ENCODE measurements around the gene LUC7L2. TPM values are rescaled to one million over a fixed set of nuclear protein-coding genes. Genes with fewer than 3 reads are reported as not detected.

Gene LUC7L2
- total and polyA plus RNA-seq, 9 of the 15 experiments (the other 6 are each of a cell fraction or from before 2014, with no cell fraction given) = 56.1 to 207 (median 141) TPM

- BruUV-seq (replicated peaks) = no TSS peak
- 0 out of 2 replicates have a peak, but pooled peaks have one; percentile 14 for TF ChIP-seq CXXC5 (CRISPR knock-in tag; IDR thresholded peaks at IDR 0.05)
- peak; percentile 15; the same call in 1 of the 2 replicates for TF ChIP-seq CEBPG (CRISPR knock-in tag; IDR thresholded peaks at IDR 0.05)
- peak in 1 of 2 experiments; percentile 70; a peak in 2 of 4 replicates for TF ChIP-seq CEBPG (tag; conservative IDR thresholded peaks at IDR 0.05 in 1 of 2, IDR thresholded peaks at IDR 0.05 in 1 of 2)
- no peak for TF ChIP-seq EGR1 (conservative IDR thresholded peaks at IDR 0.05)
- no peaks in the 10 kb centered on the region for H3K9me1 ChIP-seq (ENCODE audit: control insufficient read depth, insufficient read depth, low read length)
- H3K9me3 ChIP-seq (replicated peaks; ENCODE audit: control insufficient read depth, insufficient read depth, low read depth, low read length) = no peaks in the 10 kb centered on the region
- H3K4me1 ChIP-seq (replicated peaks in 1 of 2; ENCODE audit: control insufficient read depth in 2 of 2, insufficient read depth in 2 of 2, low read length in 2 of 2) = peaks cover 0 to 4% of the 10 kb centered on the region in 2 experiments; a peak in 2 of 5 replicates
- no peak overlapping the region for H3K9ac ChIP-seq (ENCODE audit: insufficient read depth in 1 of 2, low read depth in 2 of 2, low read length in 2 of 2)
- ChIA-PET POLR2A (interaction anchor here (0.9 to 1.2 kb wide), 2 partner anchors 11 to 30 kb away, joined by 3 to 5 read pairs; partner anchors contain the start of gene LUC7L2), CTCF (ENCODE audit: low intra/inter-chr PET ratio) (no interaction called here)
- no peak overlapping the region for H3K4me3 ChIP-seq
- H3K36me3 ChIP-seq (ENCODE audit: control insufficient read depth, insufficient read depth, low read length) = peaks cover 81% of the 10 kb centered on the region
- WGBS (ENCODE audit: insufficient coverage, low coverage, missing lambda C conversion rate) = 85% methylated on average over 3 of the region's 3 CpGs
- FAIRE-seq (no peak), ATAC-seq (no peak), DNase-seq (ENCODE audit: extremely low read depth in 1 of 4, low spot score in 3 of 4) (no peak)
- H3K27ac ChIP-seq (ENCODE audit: extremely low read depth, low read depth, low read length) = no peak overlapping the region
- intact Hi-C loops (cut with micrococcal nuclease) (no loop called here), in situ Hi-C loops (cut with MboI) (no loop called here)
- H3K4me2 ChIP-seq (ENCODE audit: insufficient read depth, low read length) = no peak overlapping the region
- H3K27me3 ChIP-seq (ENCODE audit: control insufficient read depth in 2 of 2, insufficient read depth in 2 of 2, low read length in 2 of 2) = no peaks in the 10 kb centered on the region
- H4K20me1 ChIP-seq (replicated peaks; ENCODE audit: control insufficient read depth, insufficient read depth, low read length) = no peaks in the 10 kb centered on the region
- peaks cover 83% of the 10 kb centered on the region for H3K79me2 ChIP-seq (ENCODE audit: control insufficient read depth, insufficient read depth, low read length)
- H2AFZ ChIP-seq (ENCODE audit: low read depth, low read length) = no peak overlapping the region
Measured at GRCh38 chr7:139389091-139389490, 29.4 kb downstream of the LUC7L2 start.

DNA sequence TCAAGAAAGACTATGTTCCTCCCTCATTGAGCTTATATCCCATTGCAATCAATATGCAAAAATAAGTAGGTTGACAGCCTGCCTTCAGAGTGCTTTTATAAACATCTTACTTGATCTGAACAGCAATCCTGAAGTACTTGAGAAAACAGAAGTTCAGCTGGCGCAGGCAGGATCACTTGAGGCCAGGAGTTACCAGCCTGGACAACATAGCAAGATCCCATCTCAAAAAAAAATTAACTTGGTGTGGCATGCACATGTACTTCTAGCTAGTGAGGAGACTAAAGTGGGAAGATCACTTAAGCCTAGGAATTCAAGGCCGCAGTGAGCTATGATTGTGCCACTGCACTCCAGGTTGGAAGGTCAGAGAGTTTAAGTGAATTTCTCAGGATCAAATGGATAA, 30.1 kb downstream of the LUC7L2 start:
- H4K20me1 ChIP-seq (replicated peaks; ENCODE audit: control insufficient read depth, insufficient read depth, low read length) = no peaks in the 10 kb centered on the region
- H3K36me3 ChIP-seq (ENCODE audit: control insufficient read depth, insufficient read depth, low read length) = peaks cover 81% of the 10 kb centered on the region
- ATAC-seq = no peak
- no peak overlapping the region for H3K4me3 ChIP-seq
- peaks cover 0 to 4% of the 10 kb centered on the region in 2 experiments; a peak in 2 of 5 replicates for H3K4me1 ChIP-seq (replicated peaks in 1 of 2; ENCODE audit: control insufficient read depth in 2 of 2, insufficient read depth in 2 of 2, low read length in 2 of 2)
- H3K79me2 ChIP-seq (ENCODE audit: control insufficient read depth, insufficient read depth, low read length) = peaks cover 83% of the 10 kb centered on the region
- no peaks in the 10 kb centered on the region for H3K27me3 ChIP-seq (ENCODE audit: control insufficient read depth in 2 of 2, insufficient read depth in 2 of 2, low read length in 2 of 2)
- in situ Hi-C loops (cut with MboI) = no loop called here
- no peak for FAIRE-seq
- no peaks in the 10 kb centered on the region for H3K9me1 ChIP-seq (ENCODE audit: control insufficient read depth, insufficient read depth, low read length)
- H3K9ac ChIP-seq (ENCODE audit: insufficient read depth in 1 of 2, low read depth in 2 of 2, low read length in 2 of 2) = no peak overlapping the region
- TF ChIP-seq, protein P1, sequence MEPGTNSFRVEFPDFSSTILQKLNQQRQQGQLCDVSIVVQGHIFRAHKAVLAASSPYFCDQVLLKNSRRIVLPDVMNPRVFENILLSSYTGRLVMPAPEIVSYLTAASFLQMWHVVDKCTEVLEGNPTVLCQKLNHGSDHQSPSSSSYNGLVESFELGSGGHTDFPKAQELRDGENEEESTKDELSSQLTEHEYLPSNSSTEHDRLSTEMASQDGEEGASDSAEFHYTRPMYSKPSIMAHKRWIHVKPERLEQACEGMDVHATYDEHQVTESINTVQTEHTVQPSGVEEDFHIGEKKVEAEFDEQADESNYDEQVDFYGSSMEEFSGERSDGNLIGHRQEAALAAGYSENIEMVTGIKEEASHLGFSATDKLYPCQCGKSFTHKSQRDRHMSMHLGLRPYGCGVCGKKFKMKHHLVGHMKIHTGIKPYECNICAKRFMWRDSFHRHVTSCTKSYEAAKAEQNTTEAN (CRISPR knock-in tag; IDR thresholded peaks at IDR 0.05) = no peak
- TF ChIP-seq RBM22 (IDR thresholded peaks at IDR 0.05; ENCODE audit: low read depth, low read length, poor library complexity, severe bottlenecking) (no peak), ZNF121 (CRISPR knock-in tag; conservative IDR thresholded peaks at IDR 0.05) (peak; percentile 98), RAD51 (IDR thresholded peaks at IDR 0.05; ENCODE audit: borderline replicate concordance, low read depth) (no peak), POLR2G (IDR thresholded peaks at IDR 0.05; ENCODE audit: low read depth, low read length) (no peak), RBM25 (IDR thresholded peaks at IDR 0.05; ENCODE audit: low read depth, low read length, severe bottlenecking) (peak; percentile 62), RBM14 (IDR thresholded peaks at IDR 0.05; ENCODE audit: borderline replicate concordance, insufficient read depth, low read depth, low read length) (no peak)
- TF ChIP-seq, protein P2, sequence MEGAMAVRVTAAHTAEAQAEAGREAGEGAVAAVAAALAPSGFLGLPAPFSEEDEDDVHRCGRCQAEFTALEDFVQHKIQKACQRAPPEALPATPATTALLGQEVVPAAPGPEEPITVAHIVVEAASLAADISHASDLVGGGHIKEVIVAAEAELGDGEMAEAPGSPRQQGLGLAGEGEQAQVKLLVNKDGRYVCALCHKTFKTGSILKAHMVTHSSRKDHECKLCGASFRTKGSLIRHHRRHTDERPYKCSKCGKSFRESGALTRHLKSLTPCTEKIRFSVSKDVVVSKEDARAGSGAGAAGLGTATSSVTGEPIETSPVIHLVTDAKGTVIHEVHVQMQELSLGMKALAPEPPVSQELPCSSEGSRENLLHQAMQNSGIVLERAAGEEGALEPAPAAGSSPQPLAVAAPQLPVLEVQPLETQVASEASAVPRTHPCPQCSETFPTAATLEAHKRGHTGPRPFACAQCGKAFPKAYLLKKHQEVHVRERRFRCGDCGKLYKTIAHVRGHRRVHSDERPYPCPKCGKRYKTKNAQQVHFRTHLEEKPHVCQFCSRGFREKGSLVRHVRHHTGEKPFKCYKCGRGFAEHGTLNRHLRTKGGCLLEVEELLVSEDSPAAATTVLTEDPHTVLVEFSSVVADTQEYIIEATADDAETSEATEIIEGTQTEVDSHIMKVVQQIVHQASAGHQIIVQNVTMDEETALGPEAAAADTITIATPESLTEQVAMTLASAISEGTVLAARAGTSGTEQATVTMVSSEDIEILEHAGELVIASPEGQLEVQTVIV (CRISPR knock-in tag; IDR thresholded peaks at IDR 0.05; ENCODE audit: borderline replicate concordance) = no peak
- no peak overlapping the region for H3K27ac ChIP-seq (ENCODE audit: extremely low read depth, low read depth, low read length)
- POLR2A ChIA-PET = interaction anchor here (0.6 to 1.9 kb wide), 4 partner anchors 17 to 30 kb away, joined by 3 to 5 read pairs (median 4); partner anchors contain the start of gene LUC7L2
- H2AFZ ChIP-seq (ENCODE audit: low read depth, low read length) = no peak overlapping the region
- CTCF ChIA-PET (ENCODE audit: low intra/inter-chr PET ratio) = no interaction called here
- BruUV-seq (replicated peaks) = no TSS peak
- intact Hi-C loops (cut with micrococcal nuclease) = no loop called here
- H3K4me2 ChIP-seq (ENCODE audit: insufficient read depth, low read length) = no peak overlapping the region
- DNase-seq (ENCODE audit: extremely low read depth in 1 of 4, low spot score in 3 of 4) = no peak
- no peaks in the 10 kb centered on the region for H3K9me3 ChIP-seq (replicated peaks; ENCODE audit: control insufficient read depth, insufficient read depth, low read depth, low read length)
- WGBS (ENCODE audit: insufficient coverage, low coverage, missing lambda C conversion rate) = 98% methylated on average over 2 of the region's 2 CpGs
